GM19035 (cell line): Measurements from ENCODE around the gene TMEM139.
"Not testable (repeated sequence)": the region's sequence is repeated elsewhere in the genome, so short reads cannot be mapped to it uniquely, and the experiment has no call there.

Experiments used
- ATAC-seq: cut with Tn5 transposase; IDR thresholded peaks from one replicate; pipeline ENCODE4 v1.9.1; 2021; ENCODE audit not compliant: unreplicated experiment

Gene TMEM139

DNA sequence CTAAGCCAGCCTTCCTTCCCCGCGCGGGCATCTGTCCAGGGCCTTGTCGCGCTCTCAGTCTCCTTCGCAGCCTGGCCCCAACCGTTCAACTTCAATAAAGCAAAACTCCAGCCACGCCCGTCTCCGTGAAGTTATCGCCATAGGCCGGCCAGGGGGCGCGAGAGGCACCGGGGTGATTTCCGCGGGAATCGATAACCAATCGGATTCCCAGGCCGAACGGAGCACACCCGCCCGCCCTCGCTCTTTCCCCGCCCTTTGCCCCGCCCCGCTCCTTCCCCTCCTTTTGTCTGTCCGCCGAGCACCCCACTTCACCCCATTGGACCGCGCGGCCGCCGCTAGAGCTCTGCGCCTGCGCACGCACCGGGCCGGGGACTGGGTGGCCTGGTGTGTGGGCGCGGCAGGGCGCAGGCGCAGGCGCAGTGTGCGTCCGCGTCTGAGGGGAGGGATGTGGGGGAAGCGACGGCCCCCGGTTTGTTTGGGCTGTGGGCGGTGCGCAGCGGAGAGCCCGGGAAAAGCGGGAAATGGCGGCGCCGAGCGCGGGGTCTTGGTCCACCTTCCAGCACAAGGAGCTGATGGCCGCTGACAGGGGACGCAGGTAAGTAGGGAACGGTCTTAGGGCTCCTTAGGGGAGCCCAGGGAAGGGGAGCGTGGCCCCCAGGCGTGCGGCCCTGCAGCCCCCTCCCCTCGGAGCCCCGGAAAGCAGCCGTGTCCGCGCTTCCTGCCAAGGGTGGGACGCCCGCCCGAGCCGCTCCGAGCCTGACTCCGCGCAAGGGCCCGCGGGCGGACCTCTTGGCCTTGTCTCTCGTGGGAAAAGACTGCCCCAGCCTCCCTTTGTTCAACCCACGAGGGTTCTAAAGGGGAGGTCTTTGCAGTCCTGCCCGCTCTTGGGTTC is 3.4 kb downstream of the TMEM139 start, which contains the start of gene CASP2:
TSS of gene CASP2 (plus strand) at position 417 of the 892 bp plus-strand sequence. CDS start at position 522, 105 bp downstream.
- ATAC-seq = peak; percentile 81

DNA sequence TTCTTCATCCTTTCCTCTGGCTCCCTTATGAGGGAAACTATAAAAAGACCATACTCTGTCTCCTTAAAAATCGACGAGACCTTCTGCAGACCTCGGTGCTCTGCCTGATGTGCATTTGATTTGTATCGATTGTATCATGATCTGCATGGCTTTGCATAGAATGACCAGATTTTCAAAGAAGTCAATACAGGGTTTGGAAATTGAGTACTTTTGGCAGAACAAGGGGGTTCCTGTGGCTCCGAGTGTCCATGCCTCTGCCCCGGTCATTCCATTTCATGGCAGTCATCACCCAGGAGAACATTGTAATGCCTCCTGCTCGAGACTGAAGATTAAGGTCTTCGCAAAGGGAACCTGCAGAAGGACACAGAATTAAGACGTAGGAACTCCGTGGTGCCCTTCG is 4.1 kb downstream of the TMEM139 start:
- ATAC-seq = no peak

DNA sequence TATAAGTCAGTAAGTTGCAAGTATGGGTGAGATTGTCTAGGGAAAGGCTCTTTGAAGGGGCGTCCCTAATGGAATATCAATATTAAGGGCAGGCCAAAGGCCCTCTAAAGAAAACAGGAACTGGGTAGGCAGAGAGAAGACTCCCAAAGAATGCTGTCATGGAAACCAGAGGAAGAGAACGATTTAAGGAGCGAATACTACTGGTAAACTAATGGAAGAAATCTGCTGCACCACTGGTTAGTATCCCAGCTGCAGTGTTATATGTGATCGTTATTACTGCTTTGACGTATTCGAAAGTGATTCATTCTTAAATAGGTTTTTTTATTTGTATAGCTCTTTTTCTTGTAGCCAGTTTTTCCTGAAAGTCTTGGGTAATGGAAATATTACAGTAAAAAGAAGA is 4.7 kb downstream of the TMEM139 start:
- ATAC-seq = no peak

DNA sequence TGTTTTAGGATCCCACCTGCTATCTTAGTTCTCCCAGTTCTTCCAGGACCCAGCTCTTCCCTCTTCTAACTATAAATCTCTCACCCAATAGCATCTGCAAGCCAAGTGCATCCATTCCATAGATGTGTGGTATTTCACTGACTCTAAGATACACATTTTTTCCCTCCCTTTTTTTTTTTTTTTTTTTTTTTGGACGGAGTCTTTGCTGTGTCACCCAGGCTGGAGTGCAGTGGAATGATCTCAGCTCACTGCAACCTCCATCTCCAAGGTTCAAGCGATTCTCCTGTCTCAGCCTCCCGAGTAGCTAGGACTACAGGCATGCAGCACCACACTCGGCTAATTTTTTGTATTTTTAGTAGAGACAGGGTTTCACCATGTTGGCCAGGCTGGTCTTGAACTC is 5.1 kb downstream of the TMEM139 start:
- not testable (repeated sequence) for ATAC-seq

DNA sequence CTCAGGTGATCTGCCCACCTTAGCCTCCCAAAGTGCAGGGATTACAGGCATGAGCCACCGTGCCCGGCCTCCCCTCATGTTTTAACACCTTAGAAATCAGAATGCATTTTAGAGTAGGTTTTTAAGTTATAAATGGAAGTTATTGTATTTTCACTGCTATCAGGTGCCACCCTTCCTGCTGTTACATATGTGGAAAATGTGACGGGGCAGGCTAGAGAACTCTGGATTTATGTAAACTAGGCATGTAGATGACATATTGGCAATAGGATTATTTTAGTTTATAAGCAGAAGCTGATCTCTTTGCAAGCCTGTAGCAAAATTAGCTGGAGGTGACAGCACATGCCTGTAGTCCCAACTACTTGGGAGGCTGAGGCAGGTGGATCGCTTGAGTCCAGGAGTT is 5.5 kb downstream of the TMEM139 start:
- ATAC-seq = no peak

DNA sequence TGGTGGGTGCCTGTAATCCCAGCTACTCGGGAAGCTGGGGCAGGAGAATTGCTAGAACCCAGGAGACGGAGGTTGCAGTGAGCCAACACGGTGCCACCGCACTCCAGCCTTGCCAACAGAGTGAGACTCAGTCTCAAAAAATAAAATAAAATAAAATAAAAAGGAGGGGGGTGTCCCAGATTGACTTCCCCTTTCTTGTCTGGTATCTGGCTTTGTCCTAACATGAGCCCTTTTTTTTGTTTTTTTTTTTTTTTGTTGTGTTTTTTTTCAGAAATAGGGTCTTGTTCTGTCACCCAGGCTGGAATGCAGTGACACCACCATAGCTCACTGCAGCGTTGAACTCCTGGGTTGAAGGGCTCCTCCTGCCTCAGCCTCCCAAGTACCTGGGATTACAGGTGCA is 8.1 kb downstream of the TMEM139 start:
- ATAC-seq = no peak

DNA sequence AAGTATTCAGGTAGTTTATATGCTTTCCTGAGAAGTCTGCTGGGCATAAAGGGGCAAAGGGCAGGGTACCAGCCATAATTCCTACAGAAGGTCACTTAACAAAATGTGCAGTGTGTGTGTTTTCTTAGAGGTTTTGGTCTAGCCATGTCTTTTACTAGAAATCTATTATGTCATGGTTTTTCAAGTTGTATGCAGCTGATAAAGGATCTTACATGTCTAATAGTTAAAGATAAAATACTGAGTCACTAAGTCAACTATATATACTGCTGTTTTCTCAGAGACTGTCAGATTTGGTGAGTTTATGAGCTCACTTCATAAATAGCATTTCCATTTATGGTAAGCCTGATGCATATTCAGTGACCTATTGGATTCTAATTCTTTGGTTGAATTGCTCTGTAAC is 11.1 kb downstream of the TMEM139 start:
- ATAC-seq = no peak

DNA sequence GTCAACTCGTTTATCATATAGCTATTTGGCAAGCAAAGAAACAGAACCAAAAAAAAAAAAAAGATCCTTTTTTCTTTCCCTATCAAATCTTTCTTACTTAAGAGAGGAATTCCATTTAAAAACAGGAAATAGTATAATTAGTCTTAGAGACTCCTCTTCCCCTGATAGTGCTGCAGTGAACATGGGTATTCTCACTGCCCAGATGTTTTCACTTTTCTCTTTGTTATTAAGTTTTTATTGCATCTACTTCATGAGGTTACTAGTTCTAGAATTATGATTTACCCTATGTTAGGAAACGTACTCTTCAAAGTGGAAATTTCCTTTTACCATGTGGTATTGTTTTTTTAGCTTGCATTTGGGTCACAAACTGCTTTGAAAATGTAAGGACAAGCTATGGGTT is 11.9 kb downstream of the TMEM139 start:
- ATAC-seq = no peak

DNA sequence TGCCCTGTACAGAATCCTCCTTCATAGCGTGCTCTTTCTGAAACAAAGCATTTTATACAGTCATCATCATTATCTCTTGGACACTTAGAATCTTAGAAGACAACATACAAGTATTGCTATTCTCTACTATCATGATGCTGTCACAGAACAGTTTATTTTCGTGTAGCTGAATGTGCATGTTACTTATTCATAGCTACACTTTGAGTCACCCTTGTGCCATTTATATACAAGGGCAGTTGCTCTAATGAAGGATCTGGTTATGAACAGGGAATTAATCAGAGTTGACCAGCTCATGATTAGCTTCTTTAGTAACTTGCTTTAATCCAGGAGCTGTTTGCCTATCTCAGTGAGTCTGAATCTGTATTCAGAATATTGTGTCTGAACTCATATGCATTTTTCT is 14.6 kb downstream of the TMEM139 start:
- no peak for ATAC-seq

DNA sequence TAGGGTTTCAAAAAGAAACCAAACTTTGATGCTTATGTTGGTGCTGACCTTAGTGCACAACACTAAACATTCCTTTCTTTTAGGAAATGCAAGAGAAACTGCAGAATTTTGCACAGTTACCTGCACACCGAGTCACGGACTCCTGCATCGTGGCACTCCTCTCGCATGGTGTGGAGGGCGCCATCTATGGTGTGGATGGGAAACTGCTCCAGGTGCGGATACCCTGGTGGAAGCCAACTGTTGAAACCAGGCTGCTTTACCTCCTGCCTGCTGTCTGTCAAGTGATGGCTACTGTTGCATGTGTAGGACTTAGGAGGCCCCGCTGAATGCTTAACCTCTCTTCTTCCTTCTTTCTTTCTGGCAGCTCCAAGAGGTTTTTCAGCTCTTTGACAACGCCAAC is 15.1 kb downstream of the TMEM139 start:
- ATAC-seq = no peak

DNA sequence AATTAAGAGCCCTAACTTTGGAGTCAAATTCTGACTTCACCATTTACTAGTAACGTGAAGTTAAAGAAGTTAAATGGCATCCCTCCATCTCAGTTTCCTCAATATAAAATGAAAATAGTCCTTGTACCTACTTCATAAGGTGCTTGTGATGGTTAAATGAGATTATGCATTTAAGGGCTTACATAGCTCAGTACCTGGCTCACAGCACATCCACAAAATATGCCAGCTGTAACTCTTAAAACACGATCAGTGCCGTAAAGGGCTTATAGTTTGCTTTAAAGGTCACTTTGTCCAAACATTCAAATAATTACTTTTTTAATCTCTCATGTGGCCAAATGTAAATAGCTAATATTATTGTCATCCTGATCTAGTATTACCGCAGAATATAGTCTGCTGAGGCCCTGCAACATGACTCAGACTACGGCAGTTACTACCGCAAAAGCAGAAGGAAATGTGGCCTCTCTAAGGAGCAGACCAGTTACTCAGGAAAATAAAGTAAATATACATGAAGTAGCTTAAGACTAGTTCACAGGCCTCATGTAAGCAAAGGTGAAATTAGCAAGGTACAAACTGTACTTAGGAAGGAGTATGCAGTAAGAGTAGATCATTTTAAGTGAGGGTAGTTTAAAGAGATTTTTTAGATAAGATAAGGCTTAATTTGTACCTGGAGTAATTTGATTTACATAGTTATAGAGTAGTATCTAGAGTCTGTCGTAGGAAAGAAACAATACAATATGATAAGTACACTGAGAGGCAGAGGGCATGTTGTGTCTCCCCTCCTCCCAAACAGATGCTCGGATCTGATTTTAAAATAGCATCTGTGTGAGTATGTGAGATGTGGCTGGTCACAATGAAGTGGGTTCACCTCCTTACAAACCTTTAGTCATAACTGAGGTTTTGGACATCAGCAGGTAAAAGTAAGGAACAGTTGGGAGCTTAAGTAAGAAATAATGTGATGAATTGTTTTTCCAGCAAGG is 16.5 kb downstream of the TMEM139 start:
- no peak for ATAC-seq

DNA sequence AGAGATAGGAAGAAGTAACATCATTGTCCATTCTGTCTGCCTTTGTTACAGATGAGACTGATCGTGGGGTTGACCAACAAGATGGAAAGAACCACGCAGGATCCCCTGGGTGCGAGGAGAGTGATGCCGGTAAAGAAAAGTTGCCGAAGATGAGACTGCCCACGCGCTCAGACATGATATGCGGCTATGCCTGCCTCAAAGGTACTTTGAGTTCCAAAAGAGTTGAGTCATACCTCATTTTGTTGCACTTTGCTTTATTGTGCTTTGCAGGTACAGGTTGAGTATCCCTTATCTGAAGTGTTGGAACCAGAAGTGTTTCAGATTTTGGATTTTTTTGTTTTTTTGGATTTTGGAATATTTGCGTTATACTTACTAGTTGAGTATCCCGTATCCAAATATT is 19.0 kb downstream of the TMEM139 start:
- ATAC-seq = no peak

DNA sequence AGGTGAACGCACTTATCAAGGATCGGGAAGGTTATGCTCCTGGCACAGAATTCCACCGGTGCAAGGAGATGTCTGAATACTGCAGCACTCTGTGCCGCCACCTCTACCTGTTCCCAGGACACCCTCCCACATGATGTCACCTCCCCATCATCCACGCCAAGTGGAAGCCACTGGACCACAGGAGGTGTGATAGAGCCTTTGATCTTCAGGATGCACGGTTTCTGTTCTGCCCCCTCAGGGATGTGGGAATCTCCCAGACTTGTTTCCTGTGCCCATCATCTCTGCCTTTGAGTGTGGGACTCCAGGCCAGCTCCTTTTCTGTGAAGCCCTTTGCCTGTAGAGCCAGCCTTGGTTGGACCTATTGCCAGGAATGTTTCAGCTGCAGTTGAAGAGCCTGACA is 20.2 kb downstream of the TMEM139 start:
- no peak for ATAC-seq

DNA sequence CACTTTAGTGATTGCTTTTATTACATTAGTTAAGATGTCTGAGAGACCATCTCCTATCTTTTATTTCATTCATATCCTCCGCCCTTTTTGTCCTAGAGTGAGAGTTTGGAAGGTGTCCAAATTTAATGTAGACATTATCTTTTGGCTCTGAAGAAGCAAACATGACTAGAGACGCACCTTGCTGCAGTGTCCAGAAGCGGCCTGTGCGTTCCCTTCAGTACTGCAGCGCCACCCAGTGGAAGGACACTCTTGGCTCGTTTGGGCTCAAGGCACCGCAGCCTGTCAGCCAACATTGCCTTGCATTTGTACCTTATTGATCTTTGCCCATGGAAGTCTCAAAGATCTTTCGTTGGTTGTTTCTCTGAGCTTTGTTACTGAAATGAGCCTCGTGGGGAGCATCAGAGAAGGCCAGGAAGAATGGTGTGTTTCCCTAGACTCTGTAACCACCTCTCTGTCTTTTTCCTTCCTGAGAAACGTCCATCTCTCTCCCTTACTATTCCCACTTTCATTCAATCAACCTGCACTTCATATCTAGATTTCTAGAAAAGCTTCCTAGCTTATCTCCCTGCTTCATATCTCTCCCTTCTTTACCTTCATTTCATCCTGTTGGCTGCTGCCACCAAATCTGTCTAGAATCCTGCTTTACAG is 20.8 kb downstream of the TMEM139 start:
- peak; percentile 70 for ATAC-seq

DNA sequence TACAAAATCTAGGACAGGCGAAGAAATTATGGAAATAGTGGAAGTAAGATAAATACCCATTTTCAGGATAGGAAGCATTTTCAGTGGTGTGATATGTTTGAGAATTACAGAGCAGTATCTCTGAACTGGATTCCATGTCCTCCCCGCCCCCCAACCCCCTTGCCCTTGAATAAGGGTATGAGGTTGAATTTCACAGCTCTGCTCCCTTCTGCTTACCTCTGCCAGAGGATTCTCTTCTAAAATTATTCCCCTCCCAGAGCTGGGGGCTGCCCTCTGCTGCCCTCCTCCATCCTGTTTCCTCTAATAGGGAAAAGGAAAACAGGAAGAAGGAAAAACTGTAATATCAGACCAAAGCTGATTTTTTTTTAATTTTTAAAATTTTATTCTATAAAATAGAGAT is 23.9 kb downstream of the TMEM139 start:
- ATAC-seq = no peak

DNA sequence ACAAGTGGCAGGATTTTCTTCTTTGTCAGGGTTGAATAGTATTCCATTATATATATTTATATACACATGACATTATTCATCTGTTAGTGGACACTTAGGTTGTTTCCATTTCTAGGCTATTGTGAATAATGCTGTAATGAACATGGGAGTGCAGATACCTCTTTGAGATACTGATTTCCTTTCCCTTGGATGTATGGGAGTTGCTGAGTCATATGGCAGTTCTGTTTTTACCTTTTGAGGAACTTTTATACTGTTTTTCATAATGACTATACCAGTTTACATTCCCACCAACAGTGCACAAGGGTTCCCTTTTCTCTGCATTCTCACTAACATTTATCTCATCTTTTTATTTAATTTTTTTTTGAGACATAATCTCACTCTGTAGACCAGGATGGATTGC is 29.4 kb downstream of the TMEM139 start:
- no peak for ATAC-seq

DNA sequence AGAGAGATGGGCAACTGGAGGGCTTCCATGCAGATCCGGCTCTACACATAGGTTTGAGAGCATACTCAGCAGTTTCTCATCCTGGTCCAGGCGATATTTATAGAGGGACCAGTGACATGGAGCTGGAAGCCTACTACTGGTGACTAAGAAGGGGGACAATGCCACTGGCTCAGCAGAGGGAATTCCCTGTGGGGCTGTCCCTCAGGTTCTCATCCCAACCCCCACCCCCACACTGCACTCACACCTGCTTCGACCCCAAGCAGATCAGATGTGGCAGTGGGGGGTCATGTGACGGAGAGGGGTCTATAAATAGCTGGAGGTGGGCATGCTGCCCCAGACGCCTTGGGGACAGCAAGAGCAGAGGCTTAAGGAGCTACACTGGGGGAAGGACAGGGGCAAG is 31.0 kb downstream of the TMEM139 start, which contains the start of gene CLCN1:
TSS of gene CLCN1 (plus strand) at position 336 of the 400 bp plus-strand sequence. CDS start 102 bp downstream, outside the sequence.
- no peak for ATAC-seq

DNA sequence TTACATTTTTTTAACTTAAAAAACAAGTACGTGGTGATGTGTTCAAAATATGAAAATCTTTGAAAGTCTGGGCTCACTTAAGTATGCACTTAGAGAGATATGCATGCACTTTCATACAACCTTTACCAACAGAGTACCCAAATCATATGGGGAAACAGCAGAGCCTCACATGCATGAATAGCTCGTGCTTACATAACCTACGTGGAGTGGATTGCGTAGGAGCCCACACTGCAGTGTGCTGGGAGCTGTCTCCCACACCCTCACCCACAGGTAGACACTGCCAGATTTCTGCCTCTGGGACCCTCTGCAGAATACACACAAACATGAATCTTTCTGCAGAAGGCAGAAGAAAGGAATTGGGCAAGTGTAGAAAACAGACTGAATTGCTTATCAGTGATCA is 31.7 kb downstream of the TMEM139 start:
- no peak for ATAC-seq

DNA sequence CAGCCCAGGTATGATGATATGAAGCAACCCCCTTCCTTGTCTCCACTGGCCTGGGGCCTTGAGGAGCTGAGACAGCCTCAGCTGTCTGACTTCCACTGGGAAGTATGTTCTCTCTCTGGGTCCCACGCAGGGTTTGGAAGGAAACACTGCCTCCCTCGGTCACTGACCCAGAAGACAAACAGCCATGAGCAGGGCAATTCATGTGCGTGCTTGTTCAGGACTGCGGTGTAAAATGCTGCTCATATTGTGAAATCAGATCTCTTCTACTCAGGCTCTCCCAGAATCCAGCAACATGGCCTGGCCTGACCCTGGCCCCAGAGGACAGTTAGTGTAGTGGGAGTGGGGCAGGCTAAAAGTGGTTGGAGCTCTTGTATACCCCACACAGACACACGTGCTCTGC is 33.9 kb downstream of the TMEM139 start:
- ATAC-seq = no peak

DNA sequence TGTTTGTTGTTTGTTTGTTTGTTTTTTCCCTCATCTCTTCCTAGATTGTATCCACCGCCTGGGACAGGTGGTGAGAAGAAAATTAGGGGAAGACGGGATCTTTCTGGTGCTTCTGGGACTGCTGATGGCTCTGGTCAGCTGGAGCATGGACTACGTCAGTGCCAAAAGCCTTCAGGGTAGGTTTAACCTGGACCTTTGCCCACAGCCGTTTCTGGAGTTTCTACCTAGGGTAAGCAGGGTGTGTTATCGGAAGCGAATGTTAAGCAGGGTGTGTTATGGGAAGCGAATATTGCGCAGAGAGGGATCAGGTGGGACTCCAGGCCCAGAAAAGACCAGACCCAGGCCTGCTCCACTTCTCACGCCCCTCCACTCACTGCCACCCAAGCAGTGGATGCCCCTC is 35.9 kb downstream of the TMEM139 start:
- no peak for ATAC-seq

DNA sequence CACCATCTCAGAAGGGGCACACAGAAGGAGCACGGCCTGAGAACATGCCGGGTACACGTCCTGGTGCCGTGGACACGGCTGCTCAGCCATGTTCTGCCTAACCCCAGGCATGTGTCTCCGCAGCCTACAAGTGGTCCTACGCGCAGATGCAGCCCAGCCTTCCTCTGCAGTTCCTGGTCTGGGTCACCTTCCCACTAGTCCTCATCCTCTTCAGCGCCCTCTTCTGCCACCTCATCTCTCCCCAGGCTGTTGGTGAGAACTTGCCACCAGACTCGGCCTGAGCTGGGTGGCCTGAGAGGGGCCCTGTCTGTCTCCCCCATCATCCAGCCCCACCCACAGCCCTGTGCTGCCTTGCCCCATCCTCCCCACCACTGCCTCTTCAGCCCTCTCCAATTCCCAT is 36.5 kb downstream of the TMEM139 start:
- no peak for ATAC-seq
